Activated effector memory CD4-positive, alpha-beta T cell treated with anti-CD3 and anti-CD28 coated beads, Interleukin-2, amount 50 U/mL, for 16 hours (primary cell): ENCODE results near the gene ADAMTS9.

Source experiments
- DNase-seq: peaks from one replicate; pipeline ENCODE4 v3.0.0-alpha.2; 2020

ADAMTS9 gene

GRCh38 chr3:64530434-64531049 is 157.3 kb downstream of the ADAMTS9 start:
- DNase-seq, result no peak

GRCh38 chr3:64523324-64523723 is 164.5 kb downstream of the ADAMTS9 start:
- no peak for DNase-seq

DNA sequence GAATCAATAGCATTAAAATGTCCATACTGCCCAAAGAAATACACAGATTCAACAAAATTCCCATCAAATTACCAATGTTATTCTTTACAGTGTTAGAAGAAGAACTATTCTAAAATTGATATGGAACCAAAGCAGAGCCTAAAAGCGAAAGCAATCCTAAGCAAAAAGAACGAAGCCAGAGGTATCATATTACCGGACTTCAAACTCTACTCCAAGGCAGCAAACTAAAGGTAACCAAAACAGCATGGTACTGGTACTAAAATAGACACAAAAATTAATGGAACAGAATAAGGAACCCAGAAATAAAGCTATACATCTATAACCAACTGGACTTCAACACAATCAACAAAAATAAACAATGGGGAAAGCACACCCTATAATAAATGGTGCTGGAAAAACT is 167.5 kb downstream of the ADAMTS9 start:
- DNase-seq, result no peak

- no peak for DNase-seq
These were observed 168.8 kb downstream of the ADAMTS9 start for GRCh38 chr3:64518950-64519349.

DNA sequence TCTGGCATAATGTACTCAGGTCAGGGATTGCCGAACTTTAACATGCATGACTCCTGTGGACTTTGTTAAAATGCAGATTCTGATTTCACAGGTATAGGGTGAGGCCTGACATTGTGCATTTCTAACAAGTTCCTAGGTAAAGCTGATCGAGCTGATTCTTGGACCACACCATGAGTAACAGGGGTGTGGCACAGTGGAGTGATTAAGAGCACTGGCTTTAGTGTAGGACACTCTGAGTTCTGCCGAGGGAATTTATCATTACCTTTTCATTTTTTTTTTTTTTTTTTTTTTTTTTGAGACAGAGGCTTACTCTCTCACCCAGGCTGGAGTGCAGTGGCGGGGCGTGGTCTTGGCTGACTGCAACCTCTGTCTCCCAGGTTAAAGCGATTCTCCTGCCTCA is 169.3 kb downstream of the ADAMTS9 start:
- DNase-seq, result no peak

- no peak for DNase-seq
These were observed 172.9 kb downstream of the ADAMTS9 start for GRCh38 chr3:64514889-64515288.

GRCh38 chr3:64509206-64509605 is 178.6 kb downstream of the ADAMTS9 start:
- DNase-seq, result no peak

DNA sequence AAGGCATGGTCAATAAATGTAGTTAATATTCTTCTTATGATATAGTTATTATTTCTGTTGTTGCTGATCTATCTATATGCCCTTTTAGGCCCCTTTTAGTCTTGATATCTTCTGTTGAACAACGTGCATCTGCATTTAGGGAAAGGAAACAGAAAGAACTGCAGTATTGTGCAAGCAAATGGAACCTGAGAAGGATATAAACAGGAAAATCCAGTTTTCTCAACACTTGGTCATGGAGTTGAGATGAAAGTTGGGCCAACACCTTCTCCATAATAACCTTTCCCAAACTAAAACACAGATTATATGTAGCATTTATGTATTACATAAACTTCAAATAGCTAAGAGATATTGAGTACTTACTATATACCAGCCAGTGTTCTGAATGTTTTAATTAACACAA is 179.7 kb downstream of the ADAMTS9 start:
- DNase-seq, result no peak

- DNase-seq, result no peak
These were observed 181.5 kb downstream of the ADAMTS9 start for GRCh38 chr3:64506255-64506654.

DNA sequence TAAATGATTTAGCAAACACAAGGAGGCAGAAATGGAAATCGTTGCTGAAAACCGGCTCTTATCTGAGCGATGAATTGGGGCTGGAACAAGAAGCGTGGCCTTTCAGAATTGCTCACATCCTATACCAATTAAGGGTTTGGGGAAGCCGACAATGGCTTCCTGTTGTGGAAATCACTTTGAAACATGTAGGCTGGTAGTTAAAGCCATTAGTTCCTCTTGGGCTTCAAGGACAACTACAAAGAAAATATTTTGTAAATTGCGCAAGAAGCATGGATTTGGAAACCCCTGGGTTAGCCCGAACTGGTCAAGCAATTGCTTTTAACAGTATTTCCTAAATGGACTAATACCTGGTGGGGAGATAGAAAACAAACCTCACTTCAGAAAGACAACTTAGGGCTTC is 182.4 kb downstream of the ADAMTS9 start:
- no peak for DNase-seq

GRCh38 chr3:64502284-64502683 is 185.5 kb downstream of the ADAMTS9 start:
- DNase-seq, result no peak

- DNase-seq, result no peak
These were observed 186.4 kb downstream of the ADAMTS9 start for GRCh38 chr3:64501298-64501906.

GRCh38 chr3:64496786-64497490 is 190.9 kb downstream of the ADAMTS9 start:
- DNase-seq, result no peak

DNA sequence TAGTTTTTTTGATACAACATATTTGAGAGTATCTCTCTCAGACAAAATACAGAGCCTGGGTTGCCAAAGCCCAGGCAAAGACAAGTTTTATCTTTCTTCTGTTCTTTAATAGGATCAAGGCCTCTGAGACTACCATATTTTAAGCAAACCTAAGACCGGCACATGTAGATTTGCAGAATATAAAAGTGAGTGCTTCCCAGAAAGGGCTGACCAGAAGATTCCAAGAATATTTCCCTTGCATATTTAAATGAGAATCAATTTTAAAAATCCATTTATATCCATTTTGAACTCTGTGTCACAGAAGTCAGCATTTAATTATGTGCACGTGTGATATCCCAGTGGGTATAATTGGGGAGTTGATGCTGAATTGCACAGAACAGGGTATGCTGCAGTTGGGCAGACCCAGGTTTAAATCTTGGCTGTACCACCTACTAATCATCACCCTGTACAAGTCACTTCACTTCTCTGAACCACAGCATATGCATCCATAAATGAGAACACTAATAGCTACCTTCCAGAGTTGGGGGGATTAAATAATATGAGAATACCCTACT is 191.9 kb downstream of the ADAMTS9 start:
- DNase-seq, result no peak

DNA sequence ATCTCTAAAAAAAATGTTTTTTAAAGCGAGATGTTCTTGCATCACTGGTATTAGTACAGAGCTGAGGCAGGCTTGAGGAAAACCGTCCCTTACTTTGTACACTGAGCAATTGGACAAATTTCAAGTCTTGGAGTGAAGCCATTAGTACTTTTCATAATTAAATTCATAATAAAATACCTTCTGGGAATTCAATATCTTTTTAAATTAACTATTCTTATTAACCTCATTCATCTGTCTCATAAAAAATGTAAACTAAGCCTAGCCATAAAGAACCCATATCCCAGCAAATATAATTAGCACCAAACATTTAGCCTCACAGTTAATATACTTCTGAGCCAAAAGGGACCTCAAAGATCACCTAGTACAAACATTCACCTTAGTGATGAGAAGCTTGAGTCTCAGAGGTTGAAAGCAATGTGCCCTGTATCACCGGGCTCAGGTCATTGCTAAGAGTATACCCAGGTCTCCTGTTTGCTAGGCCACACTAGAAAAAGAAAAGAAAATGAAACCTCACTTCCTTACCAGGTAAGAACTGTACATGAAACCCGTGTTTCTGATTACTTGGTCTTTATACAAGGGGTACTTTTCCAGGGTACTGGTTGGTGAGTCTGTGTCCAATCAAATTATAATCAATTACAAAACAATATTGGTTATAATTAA is 192.5 kb downstream of the ADAMTS9 start:
- no peak for DNase-seq

DNA sequence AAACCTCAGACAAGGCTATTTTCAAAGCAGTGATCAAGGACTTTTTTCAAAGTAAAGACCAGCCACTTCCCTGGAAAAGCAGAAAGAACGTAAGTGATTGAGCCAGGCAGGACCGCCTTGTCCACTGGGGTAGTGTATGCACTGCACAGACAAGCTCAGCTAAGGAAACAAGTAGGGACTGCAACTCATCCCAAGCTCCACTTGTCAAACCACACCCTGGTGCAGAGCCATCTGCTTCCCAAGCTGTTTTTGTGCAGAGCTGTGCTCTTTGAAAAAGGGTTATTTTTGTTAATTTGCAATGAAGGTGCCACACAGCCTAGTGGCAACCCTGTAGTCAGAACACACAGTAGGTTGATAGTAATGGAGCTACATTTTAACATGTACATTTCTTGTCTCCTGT is 193.3 kb downstream of the ADAMTS9 start:
- no peak for DNase-seq

- DNase-seq, result no peak
These were observed 194.7 kb downstream of the ADAMTS9 start for GRCh38 chr3:64493149-64493548.

GRCh38 chr3:64491843-64492242 is 196.0 kb downstream of the ADAMTS9 start:
- no peak for DNase-seq

DNA sequence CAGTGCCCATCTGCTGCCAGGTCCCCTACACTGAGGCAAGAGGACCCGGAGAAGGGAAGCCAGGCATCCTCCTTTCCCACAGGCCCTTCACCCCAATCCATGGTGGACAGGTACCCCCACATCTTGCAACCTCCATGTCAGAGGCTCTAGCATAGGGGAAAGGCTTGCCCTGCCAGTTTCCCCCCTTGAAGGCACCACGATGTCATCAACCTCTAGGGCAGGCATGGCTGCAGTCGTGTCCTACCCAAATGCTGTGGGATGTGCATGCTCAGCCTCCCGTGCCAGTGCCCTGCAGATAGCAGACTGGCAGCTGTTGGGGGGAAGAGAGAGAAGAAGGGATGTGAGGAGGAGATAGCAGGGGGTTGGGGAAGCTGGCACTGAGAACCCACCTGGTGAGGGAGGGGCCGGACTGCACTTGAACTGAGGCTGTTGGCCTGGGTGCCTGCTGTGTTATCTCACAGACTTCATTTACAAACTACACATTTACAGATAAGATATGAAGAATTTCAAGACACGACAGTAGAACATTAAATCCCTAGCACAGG is 197.5 kb downstream of the ADAMTS9 start:
- no peak for DNase-seq

- DNase-seq, result no peak
These were observed 198.3 kb downstream of the ADAMTS9 start for GRCh38 chr3:64489361-64490044.

- DNase-seq, result no peak
These were observed 198.9 kb downstream of the ADAMTS9 start for GRCh38 chr3:64488939-64489338.

DNA sequence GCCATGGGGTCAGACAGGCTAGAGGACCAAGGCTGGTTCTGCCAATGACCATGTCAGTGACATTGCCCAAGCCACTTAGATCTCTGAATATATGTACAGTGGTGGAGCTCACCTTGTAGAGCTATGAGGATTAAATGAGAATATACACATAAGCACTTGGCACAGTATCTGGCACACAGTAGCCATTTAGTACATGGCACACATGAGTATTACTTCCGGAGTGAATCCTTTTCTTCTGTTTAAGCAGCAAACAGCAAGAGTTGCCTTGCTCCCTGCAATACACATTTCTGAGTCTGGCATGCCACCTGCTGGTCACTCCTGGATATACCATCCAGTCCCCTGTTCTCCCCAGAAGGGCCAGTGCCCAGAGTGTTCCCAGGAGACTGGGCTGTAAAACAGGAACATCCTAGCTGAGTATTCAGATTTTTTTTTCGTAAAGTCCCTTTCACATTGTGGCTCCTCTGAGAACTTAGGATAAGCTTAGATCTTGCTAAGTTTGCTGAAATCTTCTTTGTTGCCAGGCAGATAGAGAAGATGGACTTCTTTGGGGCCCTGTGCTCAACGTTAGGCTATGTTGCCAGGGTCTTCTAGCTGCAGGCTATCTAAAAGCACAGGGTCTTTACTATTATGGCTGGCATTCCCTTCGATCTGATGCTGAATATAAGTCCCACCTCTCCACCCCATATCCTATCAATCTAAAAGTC is 203.4 kb downstream of the ADAMTS9 start:
- DNase-seq, result peak; percentile 85
